ENCODE results near the gene CH25H.

DNA sequence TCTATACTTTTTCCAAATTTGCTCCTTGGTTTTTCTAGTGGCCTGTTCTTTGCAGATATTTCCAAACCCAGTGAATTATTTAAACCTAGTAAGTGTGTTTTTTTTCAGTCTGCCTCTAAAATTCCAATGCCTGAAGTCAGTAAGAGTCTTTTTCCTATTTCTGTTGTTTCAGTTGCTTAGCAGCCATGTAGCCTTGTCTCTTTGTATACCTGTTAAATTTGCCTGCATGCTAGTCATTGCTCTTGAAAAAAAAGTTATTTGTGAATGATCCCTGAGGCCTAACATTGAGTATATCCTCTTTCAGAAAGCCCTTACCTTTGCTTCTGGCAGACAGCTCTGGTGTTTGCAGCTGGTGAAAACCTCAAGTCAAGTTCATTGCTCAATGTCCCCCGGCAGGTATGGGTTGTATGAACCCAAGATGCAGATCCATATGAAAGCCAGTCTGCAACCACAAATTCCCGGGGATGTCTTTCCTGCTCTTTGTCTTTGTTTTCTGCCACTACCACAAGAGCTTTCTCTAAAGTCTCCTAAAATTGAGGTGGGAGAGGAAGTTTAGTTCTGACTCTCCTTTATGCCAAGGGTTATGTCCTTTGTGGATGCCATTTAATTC lies 35.7 kb downstream of the CH25H start:
- TF ChIP-seq CTCF (IDR thresholded peaks at IDR 0.05): no peak
- no peak for TF ChIP-seq POLR2A (IDR thresholded peaks at IDR 0.05)

Measured in right lobe of liver (tissue), 4 donors.